Left hindlimb (tissue), 1 donor: Measurements from ENCODE around the gene SCRN2.
A peak's percentile ranks its signal among the peaks of the same experiment; 100 is the strongest.

Experiments used
- DNase-seq: peaks from one replicate; pipeline ENCODE4 v3.0.0-alpha.2; 2018

The SCRN2 gene

GRCh38 chr17:47840742-47841487 is at the start of gene SCRN2:
Gene SCRN2 (minus strand): TSS chr17:47841273. CDS start chr17:47840843, 430 bp downstream.
- peak; percentile 93 for DNase-seq

GRCh38 chr17:47889734-47890529 is 48.9 kb upstream of the SCRN2 start:
- peak; percentile 81 for DNase-seq

- no peak for DNase-seq
These were observed 47.2 kb upstream of the SCRN2 start for GRCh38 chr17:47888293-47888692.

- DNase-seq, result no peak
These were observed 44.0 kb upstream of the SCRN2 start for GRCh38 chr17:47884905-47885730.

GRCh38 chr17:47884427-47884740 is 43.3 kb upstream of the SCRN2 start:
- no peak for DNase-seq

- no peak for DNase-seq
These were observed 42.7 kb upstream of the SCRN2 start for GRCh38 chr17:47883589-47884426.

GRCh38 chr17:47882695-47883588 is 41.9 kb upstream of the SCRN2 start:
- DNase-seq, result no peak

GRCh38 chr17:47882247-47882646 is 41.2 kb upstream of the SCRN2 start:
- DNase-seq, result no peak

GRCh38 chr17:47879776-47880454 is 38.8 kb upstream of the SCRN2 start:
- DNase-seq, result no peak

GRCh38 chr17:47879028-47879585 is 38.0 kb upstream of the SCRN2 start:
- DNase-seq, result no peak

- DNase-seq, result no peak
These were observed 37.3 kb upstream of the SCRN2 start for GRCh38 chr17:47878203-47879027.

GRCh38 chr17:47877368-47878034 is 36.4 kb upstream of the SCRN2 start:
- no peak for DNase-seq

GRCh38 chr17:47875011-47875985 is 34.2 kb upstream of the SCRN2 start:
- no peak for DNase-seq

- DNase-seq, result no peak
These were observed 32.4 kb upstream of the SCRN2 start for GRCh38 chr17:47873200-47874090.

- no peak for DNase-seq
These were observed 31.6 kb upstream of the SCRN2 start for GRCh38 chr17:47872651-47873161.

- DNase-seq, result peak; percentile 70
These were observed 31.1 kb upstream of the SCRN2 start for GRCh38 chr17:47872019-47872650.
